SK-N-SH (cell line): ENCODE results near the gene CRYBA2. TPM values are rescaled to one million over a fixed set of nuclear protein-coding genes. Genes with fewer than 3 reads are reported as not detected.

Experiments used
- CTCF ChIA-PET: fragments of 300-600, 350-600 bp; formaldehyde crosslinking; extraction: SDS; loops from one replicate; lab custom pipeline; 2021; lab: Yijun Ruan, JAX
- POLR2A ChIA-PET: fragments of 350-600 bp; sonication (Branson Sonifier 250); formaldehyde crosslinking; extraction: SDS; loops from one replicate; lab custom pipeline; 2020; ENCODE audit warnings: antibody characterized with exemption, inconsistent platforms; lab: Yijun Ruan, JAX
- DNase-seq: peaks from one replicate; pipeline ENCODE4 v3.0.0; 2012
- H2AFZ ChIP-seq: fragments of 200-600 bp; sonication (generic); 2 replicates; pipeline ENCODE4 v1.8.1; 2016; ENCODE audit warnings: antibody characterized with exemption, mild to moderate bottlenecking, low read depth
- H3F3A ChIP-seq: fragments of 200-600 bp; sonication (generic); replicated peaks from 2 replicates; pipeline ENCODE3; 2016; ENCODE audit warnings: antibody characterized with exemption, mild to moderate bottlenecking; ENCODE audit not compliant: insufficient read depth
- H3K27ac ChIP-seq, 2 experiments: fragments of 200-500 bp in 1 of 2; fragments of 200-600 bp in 1 of 2; sonication (Bioruptor generic) in 1 of 2; sonication (generic), shearing (Covaris generic) in 1 of 2; 2 replicates each; pipeline versions ENCODE4 v1.5.1 to v1.6.1; 2014 to 2016; ENCODE audit warnings: low read depth in 2 of 2, inconsistent platforms in 1 of 2, low read length in 1 of 2, mild to moderate bottlenecking in 1 of 2, mixed read lengths in 1 of 2
- H3K27me3 ChIP-seq: fragments of 200-600 bp; sonication (generic), shearing (Covaris generic); 2 replicates; pipeline ENCODE4 v1.6.1; 2016; ENCODE audit warnings: mixed run types; ENCODE audit not compliant: insufficient read depth
- H3K36me3 ChIP-seq, 2 experiments: fragments of 200-500 bp in 1 of 2; fragments of 200-600 bp in 1 of 2; sonication (Bioruptor generic) in 1 of 2; sonication (generic) in 1 of 2; replicated peaks in 1 of 2; 2 replicates each; pipeline versions ENCODE3 to v1.5.1; 2014 to 2016; ENCODE audit warnings: low read length in 1 of 2, mild to moderate bottlenecking in 1 of 2; ENCODE audit not compliant: insufficient read depth in 2 of 2, control insufficient read depth in 1 of 2
- H3K4me1 ChIP-seq, 2 experiments: fragments of 200-500 bp in 1 of 2; fragments of 200-600 bp in 1 of 2; sonication (Bioruptor generic) in 1 of 2; sonication (generic), shearing (Covaris generic) in 1 of 2; 2 replicates each; pipeline versions ENCODE4 v1.5.1 to v1.6.1; 2014 to 2016; ENCODE audit warnings: low read depth in 1 of 2, low read length in 1 of 2, mixed run types in 1 of 2; ENCODE audit not compliant: insufficient read depth in 2 of 2, control insufficient read depth in 1 of 2
- H3K4me2 ChIP-seq: fragments of 200-600 bp; sonication (generic), shearing (Covaris generic); 2 replicates; pipeline ENCODE4 v1.6.1; 2017; ENCODE audit warnings: mixed run types
- H3K4me3 ChIP-seq, 2 experiments: fragments of 200-500 bp in 1 of 2; fragments of 200-600 bp in 1 of 2; sonication (Bioruptor generic) in 1 of 2; sonication (generic), shearing (Covaris generic) in 1 of 2; 2 replicates each; pipeline versions ENCODE4 v1.5.1 to v1.8.1; 2014 to 2016; ENCODE audit warnings: low read depth in 2 of 2, inconsistent platforms in 1 of 2, low read length in 1 of 2, mild to moderate bottlenecking in 1 of 2, mixed read lengths in 1 of 2, moderate library complexity in 1 of 2
- H3K79me2 ChIP-seq: fragments of 200-600 bp; sonication (generic); 2 replicates; pipeline ENCODE4 v1.8.1; 2017; ENCODE audit warnings: mild to moderate bottlenecking; ENCODE audit not compliant: insufficient read depth
- H3K9ac ChIP-seq: fragments of 200-600 bp; sonication (generic); 2 replicates; pipeline ENCODE4 v1.6.1; 2017; ENCODE audit warnings: mixed run types
- H3K9me2 ChIP-seq: fragments of 200-600 bp; sonication (generic); 2 replicates; pipeline ENCODE4 v1.6.1; 2017; ENCODE audit warnings: mixed run types
- H3K9me3 ChIP-seq: fragments of 200-600 bp; sonication (generic); 2 replicates; pipeline ENCODE4 v1.6.1; 2017; ENCODE audit warnings: mixed run types, mild to moderate bottlenecking, moderate library complexity
- H4K20me1 ChIP-seq: fragments of 200-600 bp; sonication (generic); 2 replicates; pipeline ENCODE4 v1.6.1; 2017; ENCODE audit warnings: mild to moderate bottlenecking, mixed run types; ENCODE audit not compliant: insufficient read depth
- CHD2 ChIP-seq: fragments of 150-350 bp; IDR thresholded peaks from 2 replicates; pipeline ENCODE4 v1.6.1; 2018; ENCODE audit warnings: low read length; ENCODE audit not compliant: partially characterized antibody
- CTCF ChIP-seq: fragments of 200-600 bp; sonication (generic); IDR thresholded peaks from 2 replicates; pipeline ENCODE4 v1.6.1; 2017; ENCODE audit warnings: antibody characterized with exemption, mild to moderate bottlenecking, moderate library complexity
- EP300 ChIP-seq, 2 experiments: IDR thresholded peaks; 2 replicates each; pipeline versions ENCODE4 v1.4.0 to v1.6.1; 2012; ENCODE audit warnings: borderline replicate concordance in 1 of 2, low read depth in 1 of 2, low read length in 1 of 2
- EZH2phosphoT487 ChIP-seq: fragments of 200-600 bp; sonication (generic); IDR thresholded peaks from 2 replicates; pipeline ENCODE4 v1.6.1; 2017; ENCODE audit warnings: low read depth, mixed run types, mild to moderate bottlenecking, antibody characterized with exemption, moderate library complexity, borderline replicate concordance
- FOXJ3 ChIP-seq: sonication (generic); formaldehyde crosslinking; IDR thresholded peaks from 2 replicates; pipeline ENCODE4 v1.5.1; 2020; ENCODE audit warnings: mild to moderate bottlenecking, missing genetic modification reagents
- GABPA ChIP-seq: IDR thresholded peaks from 2 replicates; pipeline ENCODE4 v1.4.0; 2012; ENCODE audit warnings: low read depth, mild to moderate bottlenecking
- GATA2 ChIP-seq: sonication (generic); formaldehyde crosslinking; IDR thresholded peaks from 2 replicates; pipeline ENCODE4 v1.5.0; 2020; ENCODE audit warnings: mild to moderate bottlenecking, missing genetic modification reagents
- MAX ChIP-seq: IDR thresholded peaks from 2 replicates; pipeline ENCODE4 v1.4.0; 2012; ENCODE audit warnings: low read depth
- NRF1 ChIP-seq: IDR thresholded peaks from 2 replicates; pipeline ENCODE4 v1.6.1; 2012; ENCODE audit warnings: low read depth, mild to moderate bottlenecking, low read length
- RCOR1 ChIP-seq: fragments of 150-350 bp; IDR thresholded peaks from 2 replicates; pipeline ENCODE4 v1.6.1; 2017; ENCODE audit warnings: antibody characterized with exemption, low read length
- RFX5 ChIP-seq: IDR thresholded peaks from 2 replicates; pipeline ENCODE4 v1.6.1; 2012; ENCODE audit warnings: mild to moderate bottlenecking, improper control_type of control experiment, low read length
- TEAD4 ChIP-seq: IDR thresholded peaks from 2 replicates; pipeline ENCODE4 v1.4.0; 2012; ENCODE audit warnings: mild to moderate bottlenecking, borderline replicate concordance; ENCODE audit not compliant: insufficient read depth
- USF2 ChIP-seq: fragments of 150-350 bp; IDR thresholded peaks from 2 replicates; pipeline ENCODE4 v1.6.1; 2017; ENCODE audit warnings: antibody characterized with exemption, low read length, low read depth, borderline replicate concordance
- ZBTB33 ChIP-seq: IDR thresholded peaks from 2 replicates; pipeline ENCODE4 v1.4.0; 2012; ENCODE audit warnings: low read depth, borderline replicate concordance
- whole genome bisulfite sequencing: methylation state at CpG from one replicate; pipeline ENCODE4 v1.1.6; 2017; ENCODE audit warnings: low lambda C conversion rate; 5-methylcytosine and 5-hydroxymethylcytosine counted together
- polyA plus RNA-seq, 3 experiments: library from polyadenylated mRNA; depleted of rRNA; stranded (reverse); fragments of >200 nt; gene quantifications; 2 replicates each; pipeline ENCODE4 v1.2.3, GENCODE V29; 2012
- TF ChIP-seq, protein P1 (sequence below): IDR thresholded peaks from 2 replicates; pipeline ENCODE4 v1.6.1; 2012; ENCODE audit warnings: mild to moderate bottlenecking, low read depth, low read length, moderate library complexity

Gene CRYBA2
- polyA plus RNA-seq, 1 of the 3 experiments (the other 2 are of a cell fraction) = not detected

- Histone ChIP-seq H3F3A (no peaks in the 10 kb centered on the region), H3K9ac (no peak overlapping the region), H3K79me2 (no peaks in the 10 kb centered on the region), H3K27me3 (no peaks in the 10 kb centered on the region; the same call in 1 of the 2 replicates), H3K4me3 (no peak overlapping the region), H3K9me2 (no peaks in the 10 kb centered on the region), H3K9me3 (no peaks in the 10 kb centered on the region), H2AFZ (no peak overlapping the region), H3K4me2 (no peak overlapping the region), H3K27ac (no peak overlapping the region), H3K4me1 (peaks cover 4% of the 10 kb centered on the region in 2 experiments; a peak in 1 of 4 replicates), H3K36me3 (no peaks in the 10 kb centered on the region), H4K20me1 (no peaks in the 10 kb centered on the region)
- ChIA-PET POLR2A (no interaction called here), CTCF (interaction anchor here (1.0 to 1.7 kb wide), 4 partner anchors 56 to 182 kb away, joined by 3 to 5 read pairs (median 4); no protein-coding TSS in a partner anchor)
- no peak for DNase-seq
- 70% methylated on average over 2 of the region's 2 CpGs for WGBS
- TF ChIP-seq GABPA (no peak), ZBTB33 (no peak), TEAD4 (no peak), CTCF (no peak), GATA2 (no peak), RCOR1 (no peak), RFX5 (no peak), EP300 (IDR thresholded peaks at IDR 0.05; ENCODE audit: borderline replicate concordance in 1 of 2, low read depth in 1 of 2, low read length in 1 of 2) (no peak), USF2 (no peak), FOXJ3 (CRISPR knock-in tag) (no peak), MAX (no peak), CHD2 (no peak), NRF1 (no peak), EZH2phosphoT487 (no peak)
- TF ChIP-seq, protein P1, sequence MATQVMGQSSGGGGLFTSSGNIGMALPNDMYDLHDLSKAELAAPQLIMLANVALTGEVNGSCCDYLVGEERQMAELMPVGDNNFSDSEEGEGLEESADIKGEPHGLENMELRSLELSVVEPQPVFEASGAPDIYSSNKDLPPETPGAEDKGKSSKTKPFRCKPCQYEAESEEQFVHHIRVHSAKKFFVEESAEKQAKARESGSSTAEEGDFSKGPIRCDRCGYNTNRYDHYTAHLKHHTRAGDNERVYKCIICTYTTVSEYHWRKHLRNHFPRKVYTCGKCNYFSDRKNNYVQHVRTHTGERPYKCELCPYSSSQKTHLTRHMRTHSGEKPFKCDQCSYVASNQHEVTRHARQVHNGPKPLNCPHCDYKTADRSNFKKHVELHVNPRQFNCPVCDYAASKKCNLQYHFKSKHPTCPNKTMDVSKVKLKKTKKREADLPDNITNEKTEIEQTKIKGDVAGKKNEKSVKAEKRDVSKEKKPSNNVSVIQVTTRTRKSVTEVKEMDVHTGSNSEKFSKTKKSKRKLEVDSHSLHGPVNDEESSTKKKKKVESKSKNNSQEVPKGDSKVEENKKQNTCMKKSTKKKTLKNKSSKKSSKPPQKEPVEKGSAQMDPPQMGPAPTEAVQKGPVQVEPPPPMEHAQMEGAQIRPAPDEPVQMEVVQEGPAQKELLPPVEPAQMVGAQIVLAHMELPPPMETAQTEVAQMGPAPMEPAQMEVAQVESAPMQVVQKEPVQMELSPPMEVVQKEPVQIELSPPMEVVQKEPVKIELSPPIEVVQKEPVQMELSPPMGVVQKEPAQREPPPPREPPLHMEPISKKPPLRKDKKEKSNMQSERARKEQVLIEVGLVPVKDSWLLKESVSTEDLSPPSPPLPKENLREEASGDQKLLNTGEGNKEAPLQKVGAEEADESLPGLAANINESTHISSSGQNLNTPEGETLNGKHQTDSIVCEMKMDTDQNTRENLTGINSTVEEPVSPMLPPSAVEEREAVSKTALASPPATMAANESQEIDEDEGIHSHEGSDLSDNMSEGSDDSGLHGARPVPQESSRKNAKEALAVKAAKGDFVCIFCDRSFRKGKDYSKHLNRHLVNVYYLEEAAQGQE = no peak
These were observed 42.7 kb upstream of the CRYBA2 start for GRCh38 chr2:219035942-219036341.
